Measurements from ENCODE around the gene SWAP70.

DNA sequence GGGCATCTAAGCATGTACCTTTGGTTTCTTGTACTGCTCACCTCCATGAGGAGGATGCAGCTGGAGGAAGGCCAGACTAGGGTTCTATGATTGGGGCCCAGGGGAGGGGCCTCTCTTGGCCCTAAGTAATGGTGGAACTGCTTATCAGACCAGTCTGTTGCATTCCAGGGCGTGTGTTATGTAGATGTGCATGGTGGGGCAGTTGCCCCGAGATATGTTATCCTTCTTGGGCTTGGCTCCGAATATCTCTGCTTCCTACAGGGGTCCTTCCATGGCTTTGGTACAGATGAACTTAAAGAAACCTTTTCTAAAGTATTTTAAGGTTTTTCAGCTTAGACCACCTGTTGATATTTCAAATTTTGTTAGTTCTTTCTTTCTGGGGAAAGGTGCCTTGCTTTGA lies 126.0 kb downstream of the SWAP70 start:
- TF ChIP-seq YY1 (IDR thresholded peaks at IDR 0.05; ENCODE audit: insufficient read depth, insufficient read length): no peak
- TF ChIP-seq ZNF274 (IDR thresholded peaks at IDR 0.05; ENCODE audit: low read depth, low read length): no peak
- no peak for TF ChIP-seq SUZ12 (IDR thresholded peaks at IDR 0.05; ENCODE audit: extremely low read depth, insufficient read depth, insufficient read length)
